Progenitor cell of endocrine pancreas (in vitro differentiated cells): ENCODE measurements around the gene MOXD1. TPM values are rescaled to one million over a fixed set of nuclear protein-coding genes. Genes with fewer than 3 reads are reported as not detected.
"Not testable (repeated sequence)": the region's sequence is repeated elsewhere in the genome, so short reads cannot be mapped to it uniquely, and the experiment has no call there.

Source experiments
- DNase-seq: peaks from one replicate; pipeline ENCODE4 v3.0.0; 2021; ENCODE audit warnings: low spot score; ENCODE audit not compliant: unreplicated experiment
- H3K27ac Mint-ChIP-seq: 2 replicates; pipeline ENCODE4 v1.8.0; 2021; ENCODE audit warnings: mild to moderate bottlenecking, moderate library complexity, mixed read lengths
- H3K27me3 Mint-ChIP-seq: 2 replicates; pipeline ENCODE4 v1.8.0; 2021; ENCODE audit warnings: mixed read lengths
- H3K36me3 Mint-ChIP-seq: 2 replicates; pipeline ENCODE4 v1.8.0; 2022; ENCODE audit warnings: mixed read lengths; ENCODE audit not compliant: insufficient read depth
- H3K4me1 Mint-ChIP-seq: 2 replicates; pipeline ENCODE4 v1.8.0; 2021; ENCODE audit warnings: low read depth, mixed read lengths
- H3K4me3 Mint-ChIP-seq: 2 replicates; pipeline ENCODE4 v1.8.0; 2021; ENCODE audit warnings: low read depth, mild to moderate bottlenecking, moderate library complexity, mixed read lengths
- H3K9me3 Mint-ChIP-seq: 2 replicates; pipeline ENCODE4 v1.8.0; 2021; ENCODE audit warnings: low read depth, mixed read lengths
- total RNA-seq: library from RNA; stranded (reverse); gene quantifications from 2 replicates; pipeline ENCODE4 v1.2.1, GENCODE V29; 2021
- TF ChIP-seq, protein P1 (sequence below): fragments of 200-600 bp; sonication (generic); IDR thresholded peaks from one replicate; pipeline ENCODE4 v1.5.0; 2021; ENCODE audit warnings: antibody characterized with exemption, mild to moderate bottlenecking; ENCODE audit not compliant: unreplicated experiment

Gene MOXD1
- total RNA-seq, 1 donor from 2014 or later: 8.4 TPM

- TF ChIP-seq, protein P1, sequence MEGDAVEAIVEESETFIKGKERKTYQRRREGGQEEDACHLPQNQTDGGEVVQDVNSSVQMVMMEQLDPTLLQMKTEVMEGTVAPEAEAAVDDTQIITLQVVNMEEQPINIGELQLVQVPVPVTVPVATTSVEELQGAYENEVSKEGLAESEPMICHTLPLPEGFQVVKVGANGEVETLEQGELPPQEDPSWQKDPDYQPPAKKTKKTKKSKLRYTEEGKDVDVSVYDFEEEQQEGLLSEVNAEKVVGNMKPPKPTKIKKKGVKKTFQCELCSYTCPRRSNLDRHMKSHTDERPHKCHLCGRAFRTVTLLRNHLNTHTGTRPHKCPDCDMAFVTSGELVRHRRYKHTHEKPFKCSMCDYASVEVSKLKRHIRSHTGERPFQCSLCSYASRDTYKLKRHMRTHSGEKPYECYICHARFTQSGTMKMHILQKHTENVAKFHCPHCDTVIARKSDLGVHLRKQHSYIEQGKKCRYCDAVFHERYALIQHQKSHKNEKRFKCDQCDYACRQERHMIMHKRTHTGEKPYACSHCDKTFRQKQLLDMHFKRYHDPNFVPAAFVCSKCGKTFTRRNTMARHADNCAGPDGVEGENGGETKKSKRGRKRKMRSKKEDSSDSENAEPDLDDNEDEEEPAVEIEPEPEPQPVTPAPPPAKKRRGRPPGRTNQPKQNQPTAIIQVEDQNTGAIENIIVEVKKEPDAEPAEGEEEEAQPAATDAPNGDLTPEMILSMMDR: no peak
- Mint-ChIP-seq H3K4me1 (no peaks in the 10 kb centered on the region), H3K27ac (no peak overlapping the region), H3K4me3 (no peak overlapping the region), H3K27me3 (no peaks in the 10 kb centered on the region), H3K9me3 (peaks cover 44% of the 10 kb centered on the region), H3K36me3 (peaks cover 8% of the 10 kb centered on the region)
- no peak for DNase-seq
Observed at GRCh38 chr6:132354517-132355167, 46.6 kb downstream of the MOXD1 start.

- H3K36me3 Mint-ChIP-seq, H3K27ac Mint-ChIP-seq, H3K4me3 Mint-ChIP-seq, H3K4me1 Mint-ChIP-seq, H3K27me3 Mint-ChIP-seq, DNase-seq: not testable (repeated sequence)
- H3K9me3 Mint-ChIP-seq: peaks cover 46% of the 10 kb centered on the region
Observed at GRCh38 chr6:132351986-132352385, 49.3 kb downstream of the MOXD1 start.

DNA sequence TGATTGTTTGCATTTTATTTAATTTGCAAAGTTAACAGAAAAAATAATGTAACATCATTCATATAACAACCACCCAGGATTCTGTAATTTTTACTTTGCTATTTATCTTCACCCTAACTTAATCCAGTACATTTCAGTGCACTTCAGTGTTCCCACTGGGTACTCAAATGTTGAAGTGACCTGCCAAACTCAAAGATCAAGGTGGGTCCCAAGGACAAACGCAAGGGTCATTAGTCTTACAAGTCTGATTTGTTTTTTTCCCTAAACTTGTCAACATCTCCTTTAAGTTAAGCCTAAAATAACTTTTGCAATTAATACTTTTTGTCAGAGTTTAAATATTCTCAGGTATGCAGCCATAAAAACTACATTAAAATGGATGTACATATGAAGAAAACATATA is 53.0 kb downstream of the MOXD1 start:
- Mint-ChIP-seq H3K36me3 (peaks cover 6% of the 10 kb centered on the region), H3K4me3 (no peak overlapping the region), H3K27me3 (no peaks in the 10 kb centered on the region), H3K27ac (peak overlapping the region; percentile 69), H3K9me3 (peaks cover 42% of the 10 kb centered on the region), H3K4me1 (peaks cover 7% of the 10 kb centered on the region)
- no peak for DNase-seq
- TF ChIP-seq, protein P1: no peak

DNA sequence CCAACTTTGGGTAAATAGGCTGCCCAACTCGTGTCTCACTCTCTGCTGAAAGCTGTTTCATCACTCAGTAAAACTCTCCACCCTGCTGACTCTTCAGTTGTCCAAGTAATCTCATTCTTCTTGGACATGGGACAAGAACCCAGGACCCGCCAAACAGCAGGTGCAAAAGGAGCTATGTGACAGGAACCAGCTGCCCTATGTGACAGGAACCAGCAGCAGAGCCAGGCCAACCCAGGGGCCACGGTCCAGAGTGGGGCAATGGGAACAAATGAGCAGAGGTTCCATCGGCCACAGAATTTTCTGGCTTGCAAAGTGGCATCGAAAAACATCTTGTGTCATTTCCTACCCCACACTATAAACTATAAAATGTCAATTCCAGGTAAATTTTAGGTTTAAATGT is 56.5 kb downstream of the MOXD1 start:
- TF ChIP-seq, protein P1: no peak
- Mint-ChIP-seq H3K36me3 (peaks cover 5% of the 10 kb centered on the region), H3K4me1 (peaks cover 7% of the 10 kb centered on the region), H3K9me3 (peaks cover 16% of the 10 kb centered on the region), H3K27me3 (no peaks in the 10 kb centered on the region), H3K27ac (no peak overlapping the region), H3K4me3 (no peak overlapping the region)
- DNase-seq: no peak

DNA sequence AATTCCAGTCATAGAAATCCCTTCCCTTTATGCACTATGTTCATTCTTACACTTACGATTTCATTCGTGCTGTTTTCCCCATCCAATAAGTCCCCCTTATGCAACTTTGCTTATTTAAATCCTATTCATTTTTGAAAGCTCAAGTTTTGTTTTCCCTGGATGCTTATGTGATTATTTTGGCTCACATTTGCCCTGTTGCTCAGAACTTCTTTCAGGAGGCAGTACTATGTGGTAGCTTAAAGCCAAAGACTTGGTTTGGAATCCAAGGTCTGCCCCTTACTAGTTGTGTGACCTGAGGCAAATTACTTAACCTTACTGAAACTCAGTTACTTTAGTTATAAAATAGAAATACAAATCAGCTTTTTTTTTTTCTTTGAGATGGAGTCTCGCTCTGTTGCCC is 59.6 kb downstream of the MOXD1 start:
- H3K9me3 Mint-ChIP-seq: peaks cover 15% of the 10 kb centered on the region
- H3K4me1 Mint-ChIP-seq: peaks cover 7% of the 10 kb centered on the region
- H3K36me3 Mint-ChIP-seq: peaks cover 5% of the 10 kb centered on the region
- no peak for DNase-seq
- no peak overlapping the region for H3K4me3 Mint-ChIP-seq
- H3K27me3 Mint-ChIP-seq: no peaks in the 10 kb centered on the region
- TF ChIP-seq, protein P1: no peak
- H3K27ac Mint-ChIP-seq: no peak overlapping the region

DNA sequence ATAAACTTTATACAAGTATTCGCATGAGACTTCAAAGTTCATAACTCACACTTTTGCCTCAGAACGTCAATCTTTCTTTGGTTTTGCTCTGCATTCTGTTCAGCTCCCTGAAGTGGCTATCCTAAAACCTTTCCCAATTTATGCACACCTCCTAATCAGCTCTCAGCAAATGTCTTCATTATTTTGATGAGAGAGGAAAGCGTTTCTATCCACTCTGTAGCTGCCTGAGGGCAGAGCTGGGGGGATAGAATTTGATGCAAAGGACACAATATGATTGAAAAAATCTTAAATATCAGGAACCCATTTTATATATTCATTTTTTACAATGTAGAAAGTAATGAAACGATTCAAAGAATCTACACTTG is 66.8 kb downstream of the MOXD1 start:
- no peaks in the 10 kb centered on the region for H3K27me3 Mint-ChIP-seq

More for the DNA sequence above, 66.8 kb downstream of the MOXD1 start:
- H3K9me3 Mint-ChIP-seq: peaks cover 2% of the 10 kb centered on the region
- peak overlapping the region; percentile 35 for H3K27ac Mint-ChIP-seq
- DNase-seq: no peak
- peaks cover 2% of the 10 kb centered on the region for H3K36me3 Mint-ChIP-seq
- H3K4me1 Mint-ChIP-seq: peaks cover 19% of the 10 kb centered on the region
- TF ChIP-seq, protein P1: no peak
- no peak overlapping the region for H3K4me3 Mint-ChIP-seq
